A549 (cell line): Measurements from ENCODE around the gene ACTR3. TPM values are rescaled to one million over a fixed set of nuclear protein-coding genes. Genes with fewer than 3 reads are reported as not detected.

Source experiments
- ATAC-seq, 2 experiments: fragments of 200-7000 bp in 1 of 2; fragments of >200 bp in 1 of 2; cut with Nextera tagmentation in 1 of 2; cut with Tn5 transposase in 1 of 2; 3 replicates each; pipeline versions ENCODE4 v1.8.0 to v1.9.1; 2018 to 2020; ENCODE audit warnings: mild to moderate bottlenecking in 1 of 2, moderate library complexity in 1 of 2
- CTCF ChIA-PET: fragments of 300-600 bp; sonication (Branson Sonifier 250); formaldehyde crosslinking; extraction: SDS; loops from one replicate; lab custom pipeline; 2021; ENCODE audit warnings: antibody characterized with exemption, inconsistent platforms; lab: Yijun Ruan, JAX
- POLR2A ChIA-PET: fragments of 350-600 bp; formaldehyde crosslinking; extraction: SDS; loops from one replicate; lab custom pipeline; 2021; ENCODE audit warnings: antibody characterized with exemption, inconsistent platforms; lab: Yijun Ruan, JAX
- DNase-seq, 2 experiments: peaks; one replicate each; pipeline versions ENCODE4 v3.0.0 to v3.0.0-alpha.2; 2011 to 2016; ENCODE audit warnings: low read depth in 1 of 2, low spot score in 1 of 2
- FAIRE-seq: peaks from 2 replicates; lab custom pipeline; 2011; peaks lifted over from hg19 to GRCh38; lab: Jason Lieb, UNC
- H3K27ac ChIP-seq, 2 experiments: fragments of >200 bp; sonication (Bioruptor Twin); formaldehyde crosslinking; 3 replicates each; pipeline ENCODE4 v1.5.1; 2016 to 2017
- H3K4me1 ChIP-seq: fragments of >200 bp; sonication (Bioruptor Twin); formaldehyde crosslinking; 3 replicates; pipeline ENCODE4 v1.6.1; 2016
- H3K4me2 ChIP-seq: fragments of >200 bp; sonication (Bioruptor Twin); formaldehyde crosslinking; 3 replicates; pipeline ENCODE4 v1.6.1; 2016
- H3K4me3 ChIP-seq: fragments of >200 bp; sonication (Bioruptor Twin); formaldehyde crosslinking; 3 replicates; pipeline ENCODE4 v1.5.1; 2016
- H3K9me3 ChIP-seq: fragments of >200 bp; sonication (Bioruptor Twin); formaldehyde crosslinking; 3 replicates; pipeline ENCODE4 v1.6.1; 2016
- CBX8 ChIP-seq: fragments of 200-600 bp; sonication (generic); IDR thresholded peaks from 2 replicates; pipeline ENCODE4 v1.6.1; 2016
- CEBPB ChIP-seq, 2 experiments: fragments of >200 bp in 1 of 2; sonication (Bioruptor Twin) in 1 of 2; formaldehyde crosslinking in 1 of 2; IDR thresholded peaks; 2 replicates each; pipeline ENCODE4 v1.6.1; 2012 to 2016
- CHD4 ChIP-seq: fragments of 200-600 bp; sonication (generic); IDR thresholded peaks from 2 replicates; pipeline ENCODE4 v1.6.1; 2016; ENCODE audit warnings: antibody characterized with exemption, mild to moderate bottlenecking, borderline replicate concordance
- ESRRA ChIP-seq: fragments of 150-350 bp; IDR thresholded peaks from 2 replicates; pipeline ENCODE4 v1.6.1; 2014; ENCODE audit warnings: mild to moderate bottlenecking, low read length, borderline replicate concordance
- HDAC2 ChIP-seq: fragments of 200-600 bp; sonication (generic); IDR thresholded peaks from 2 replicates; pipeline ENCODE4 v1.6.1; 2016
- HEYL ChIP-seq: fragments of 250-450 bp; sonication (Bioruptor Pico); IDR thresholded peaks from 2 replicates; pipeline ENCODE4 v1.8.0; 2021; ENCODE audit warnings: mild to moderate bottlenecking, moderate library complexity
- HOXB13 ChIP-seq: fragments of 250-450 bp; sonication (Bioruptor Pico); IDR thresholded peaks from 2 replicates; pipeline ENCODE4 v1.5.0; 2020; ENCODE audit warnings: low read depth, mild to moderate bottlenecking, moderate library complexity
- JUN ChIP-seq, 2 experiments: fragments of >200 bp; sonication (Bioruptor Twin); formaldehyde crosslinking; IDR thresholded peaks; 2 replicates in 1 of 2; 3 replicates in 1 of 2; pipeline ENCODE4 v1.6.1; 2016 to 2017
- MYC ChIP-seq: IDR thresholded peaks from 2 replicates; pipeline ENCODE4 v1.6.1; 2012; ENCODE audit warnings: mild to moderate bottlenecking, inconsistent platforms, low read length, improper control_type of control experiment, borderline replicate concordance
- NPAS2 ChIP-seq: fragments of 250-450 bp; sonication (Bioruptor Pico); IDR thresholded peaks from 2 replicates; pipeline ENCODE4 v1.8.0; 2022; ENCODE audit warnings: mild to moderate bottlenecking, moderate library complexity, borderline replicate concordance
- RCOR1 ChIP-seq: fragments of 150-350 bp; IDR thresholded peaks from 2 replicates; pipeline ENCODE4 v1.6.1; 2014; ENCODE audit warnings: antibody characterized with exemption, low read length, low read depth
- SMC3 ChIP-seq: fragments of >200 bp; sonication (Bioruptor Twin); formaldehyde crosslinking; IDR thresholded peaks from 3 replicates; pipeline ENCODE4 v1.6.1; 2018; ENCODE audit warnings: inconsistent platforms
- TP53 ChIP-seq: fragments of 250-450 bp; sonication (Bioruptor Pico); IDR thresholded peaks from 2 replicates; pipeline ENCODE4 v1.5.0; 2021; ENCODE audit warnings: mild to moderate bottlenecking, moderate library complexity
- ZNF302 ChIP-seq: fragments of 250-450 bp; sonication (Bioruptor Pico); IDR thresholded peaks from 2 replicates; pipeline ENCODE4 v1.9.0; 2021; ENCODE audit warnings: inconsistent platforms, mild to moderate bottlenecking, moderate library complexity
- WGBS: methylation state at CpG from one replicate; pipeline ENCODE4 v1.1.6; 2017; ENCODE audit errors: missing lambda C conversion rate; 5-methylcytosine and 5-hydroxymethylcytosine counted together
- polyA plus RNA-seq, 4 experiments: library from polyadenylated mRNA; depleted of rRNA in 3 of 4; stranded (reverse); fragments of >200 nt; fragmentation: RNase III in 1 of 4; extraction: RNeasy Plus Mini Kit Qiagen cat#74134 plus additional on column Dnase treatment in 1 of 4; gene quantifications; 2 replicates in 3 of 4; 3 replicates in 1 of 4; pipeline ENCODE4 v1.2.3, GENCODE V29; 2011 to 2017
- TF ChIP-seq, protein P1 (sequence below): fragments of 250-450 bp; sonication (Bioruptor Pico); IDR thresholded peaks from 2 replicates; pipeline ENCODE4 v1.5.0; 2021; ENCODE audit warnings: mild to moderate bottlenecking, moderate library complexity, borderline replicate concordance

Gene ACTR3
- polyA plus RNA-seq, 2 of the 4 experiments (the other 2 are of a cell fraction), result 359 to 412 TPM

DNA sequence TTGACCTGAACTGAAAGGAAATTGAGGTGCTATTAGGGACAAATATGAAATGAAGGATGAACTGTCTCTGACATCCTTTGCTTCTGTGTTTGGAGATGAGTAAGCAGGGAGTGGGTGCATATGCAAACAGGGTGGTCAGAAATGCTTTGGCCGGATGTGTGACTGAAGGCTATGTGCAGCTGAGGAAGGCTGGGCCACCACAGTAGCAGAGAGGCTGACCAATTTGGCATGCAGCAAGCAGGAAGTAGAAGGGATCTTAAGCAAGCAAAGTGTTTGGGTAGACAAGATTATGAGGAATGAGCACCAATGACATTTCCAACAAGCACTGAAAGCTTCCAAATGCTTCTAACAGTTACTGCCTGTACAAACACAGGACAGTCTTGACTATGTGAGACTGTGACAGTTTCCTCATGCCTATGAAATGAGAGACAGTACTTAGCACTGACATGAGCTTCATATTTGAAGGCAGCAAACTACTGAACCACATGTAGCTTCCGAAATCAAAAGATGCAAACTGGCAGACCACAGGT is 3.3 kb upstream of the ACTR3 start (continued):
- no peak for TF ChIP-seq MYC
- TF ChIP-seq NPAS2 (CRISPR knock-in tag), result no peak
- TF ChIP-seq HDAC2, result no peak
- TF ChIP-seq CBX8, result no peak
- TF ChIP-seq, protein P1, sequence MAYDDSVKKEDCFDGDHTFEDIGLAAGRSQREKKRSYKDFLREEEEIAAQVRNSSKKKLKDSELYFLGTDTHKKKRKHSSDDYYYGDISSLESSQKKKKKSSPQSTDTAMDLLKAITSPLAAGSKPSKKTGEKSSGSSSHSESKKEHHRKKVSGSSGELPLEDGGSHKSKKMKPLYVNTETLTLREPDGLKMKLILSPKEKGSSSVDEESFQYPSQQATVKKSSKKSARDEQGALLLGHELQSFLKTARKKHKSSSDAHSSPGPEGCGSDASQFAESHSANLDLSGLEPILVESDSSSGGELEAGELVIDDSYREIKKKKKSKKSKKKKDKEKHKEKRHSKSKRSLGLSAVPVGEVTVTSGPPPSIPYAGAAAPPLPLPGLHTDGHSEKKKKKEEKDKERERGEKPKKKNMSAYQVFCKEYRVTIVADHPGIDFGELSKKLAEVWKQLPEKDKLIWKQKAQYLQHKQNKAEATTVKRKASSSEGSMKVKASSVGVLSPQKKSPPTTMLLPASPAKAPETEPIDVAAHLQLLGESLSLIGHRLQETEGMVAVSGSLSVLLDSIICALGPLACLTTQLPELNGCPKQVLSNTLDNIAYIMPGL, result no peak
- no peak for TF ChIP-seq JUN (IDR thresholded peaks at IDR 0.05)
- TF ChIP-seq HOXB13, result no peak

DNA sequence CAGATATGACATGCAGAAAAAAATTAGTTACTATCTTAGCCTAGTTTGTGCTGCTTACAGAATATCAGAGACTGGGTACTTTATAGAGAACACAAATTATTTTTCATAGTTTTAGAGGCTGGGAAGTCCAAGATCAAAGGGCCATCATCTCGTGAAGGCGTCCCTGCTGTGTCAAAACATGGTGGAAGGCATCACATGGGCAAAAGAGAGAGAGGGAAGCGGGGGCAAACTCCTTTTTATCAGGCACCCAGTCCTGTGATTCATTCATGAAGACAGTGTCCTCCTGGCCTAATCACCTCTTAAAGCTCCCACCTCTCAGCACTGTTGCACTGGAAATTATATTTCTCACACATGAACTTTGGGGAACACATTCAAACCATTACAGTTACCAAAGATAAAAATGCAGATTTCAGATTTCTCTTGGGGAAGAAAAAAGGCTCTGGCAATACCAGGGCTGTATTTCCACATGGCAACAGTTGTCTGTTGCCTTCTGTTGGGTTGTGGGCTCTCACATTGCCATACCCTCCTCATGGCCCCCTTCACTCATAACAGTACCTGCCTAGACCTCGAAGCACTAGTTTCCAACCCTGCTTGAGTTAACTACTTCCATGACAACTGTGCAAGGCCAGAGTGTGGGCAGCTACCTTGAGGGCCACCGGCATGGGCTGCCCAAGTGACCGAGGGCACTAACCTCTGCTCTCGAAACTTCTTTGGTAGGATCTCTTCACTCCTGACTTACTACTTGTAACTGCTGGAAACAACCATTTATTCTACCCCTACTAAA is 2.7 kb upstream of the ACTR3 start:
- WGBS, result 84% methylated on average over 7 of the region's 7 CpGs
- FAIRE-seq (no peak), ATAC-seq (no peak), DNase-seq (no peak)
- Histone ChIP-seq H3K9me3 (no peaks in the 10 kb centered on the region), H3K4me1 (peaks cover 30% of the 10 kb centered on the region), H3K27ac (peak overlapping the region in 1 of 2 experiments; percentile 62; a peak in 4 of 6 replicates), H3K4me2 (peak overlapping the region; percentile 53), H3K4me3 (no peak overlapping the region)
- ChIA-PET POLR2A (interaction anchor here (0.6 to 1.5 kb wide), 2 partner anchors 21 to 130 kb away, joined by 4 to 8 read pairs; partner anchors contain the start of gene SLC35F5), CTCF (no interaction called here)
- no peak for TF ChIP-seq TP53 (CRISPR knock-in tag)
- TF ChIP-seq HEYL (CRISPR knock-in tag), result no peak
- no peak for TF ChIP-seq RCOR1
- TF ChIP-seq CHD4, result no peak
- no peak for TF ChIP-seq SMC3
- TF ChIP-seq CEBPB (IDR thresholded peaks at IDR 0.05), result no peak

DNA sequence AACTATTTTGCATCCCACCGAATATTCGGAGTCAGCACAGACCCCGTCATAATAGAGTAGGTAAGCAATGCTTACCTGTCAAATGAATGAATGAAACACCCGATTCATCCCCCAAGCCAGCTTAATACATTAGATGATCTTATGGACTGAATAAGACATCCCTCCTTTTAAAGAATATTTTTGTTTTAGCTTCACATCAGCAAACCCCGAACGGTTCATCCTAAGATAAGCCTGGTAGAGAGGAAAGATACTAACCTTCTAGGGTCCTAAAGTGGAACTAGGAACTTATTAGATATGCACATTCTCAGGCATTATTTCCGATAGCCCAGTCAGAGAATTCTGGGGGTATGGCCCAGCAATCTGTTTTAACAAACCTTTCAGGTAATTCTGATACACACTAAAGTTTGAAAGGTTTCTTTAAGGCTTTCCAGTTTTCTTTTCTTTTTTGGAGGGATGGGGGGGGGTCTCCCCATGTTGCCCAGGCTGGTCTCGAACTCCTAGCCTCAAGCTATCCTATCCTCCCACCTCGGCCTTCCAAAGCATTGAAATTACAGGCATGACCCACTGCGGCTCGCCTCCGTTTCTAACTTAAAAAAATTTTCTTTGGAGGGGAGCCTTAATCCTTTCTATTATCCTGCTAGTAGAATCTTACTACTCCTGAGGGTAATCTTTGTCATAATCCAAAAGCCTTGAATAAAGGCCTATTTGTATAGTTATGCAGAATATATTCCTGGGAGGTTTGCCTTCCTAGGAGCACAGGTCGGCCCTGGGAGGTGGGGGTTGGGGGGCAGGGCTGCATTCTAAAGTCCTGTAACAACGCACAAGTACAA is 1.0 kb upstream of the ACTR3 start:
- FAIRE-seq, result no peak
- Histone ChIP-seq H3K9me3 (no peaks in the 10 kb centered on the region), H3K4me2 (peak overlapping the region; percentile 83), H3K4me3 (peak overlapping the region; percentile 93), H3K4me1 (peaks cover 46% of the 10 kb centered on the region), H3K27ac (peak overlapping the region; percentile 93)
- CTCF ChIA-PET, result interaction anchor here (0.8 to 1.2 kb wide), 2 partner anchors 10 to 18 kb away, joined by 3 to 5 read pairs; no protein-coding TSS in a partner anchor
- no peak for ATAC-seq
- DNase-seq, result no peak
- 45% methylated on average over 14 of the region's 14 CpGs for WGBS
- TF ChIP-seq ZNF302 (CRISPR knock-in tag), result no peak
- TF ChIP-seq ESRRA, result no peak
- POLR2A ChIA-PET, result interaction anchor here (0.9 to 2.4 kb wide), 6 partner anchors 11 to 171 kb away, joined by 3 to 43 read pairs (median 4); partner anchors contain the start of gene SLC35F5
